HEK293 (cell line): ENCODE measurements around the gene PPP1R36.

Experiments
- CTCF ChIA-PET: fragments of 350-600 bp; formaldehyde crosslinking; extraction: SDS; loops from one replicate; lab custom pipeline; 2021; ENCODE audit warnings: antibody characterized with exemption; lab: Yijun Ruan, JAX
- POLR2A ChIA-PET: fragments of 300-600 bp; formaldehyde crosslinking; extraction: SDS; loops from one replicate; lab custom pipeline; 2020; ENCODE audit warnings: antibody characterized with exemption, inconsistent platforms; lab: Yijun Ruan, JAX
- H3K27ac ChIP-seq: fragments of 200-500 bp; sonication (Bioruptor generic); 2 replicates; pipeline ENCODE4 v1.5.1; 2014; ENCODE audit warnings: low read depth, low read length, control low read depth, inconsistent platforms; ENCODE audit errors: extremely low read depth
- H3K36me3 ChIP-seq, 2 experiments: fragments of 200-500 bp in 1 of 2; sonication (Bioruptor generic) in 1 of 2; 1 replicate in 1 of 2; 2 replicates in 1 of 2; pipeline ENCODE4 v1.5.1; 2014 to 2017; ENCODE audit warnings: inconsistent platforms in 2 of 2, low read length in 2 of 2; ENCODE audit not compliant: control insufficient read depth in 2 of 2, insufficient read depth in 1 of 2
- H3K4me1 ChIP-seq: fragments of 200-500 bp; sonication (Bioruptor generic); 2 replicates; pipeline ENCODE4 v1.5.1; 2014; ENCODE audit warnings: mild to moderate bottlenecking, low read length, inconsistent platforms; ENCODE audit not compliant: control insufficient read depth, insufficient read depth
- H3K4me3 ChIP-seq: 2 replicates; pipeline ENCODE4 v1.5.1; 2011; ENCODE audit warnings: low read depth, mild to moderate bottlenecking, control low read depth, low read length, moderate library complexity
- H3K9me3 ChIP-seq: fragments of 200-500 bp; sonication (Bioruptor generic); 2 replicates; pipeline ENCODE4 v1.5.1; 2014; ENCODE audit warnings: low read depth, low read length, inconsistent platforms; ENCODE audit not compliant: control insufficient read depth, insufficient read depth
- EGR2 ChIP-seq: fragments of 450-650 bp; formaldehyde crosslinking; IDR thresholded peaks from 2 replicates; pipeline ENCODE4 v1.5.1; 2016; ENCODE audit warnings: low read depth, missing biosample characterization, missing genetic modification characterization
- RBAK ChIP-seq: fragments of 450-650 bp; formaldehyde crosslinking; IDR thresholded peaks from 2 replicates; pipeline ENCODE4 v1.5.1; 2016; ENCODE audit warnings: missing biosample characterization, missing genetic modification characterization
- ZBTB1 ChIP-seq: fragments of 450-650 bp; formaldehyde crosslinking; IDR thresholded peaks from 2 replicates; pipeline ENCODE4 v1.5.1; 2016; ENCODE audit warnings: missing biosample characterization, missing genetic modification characterization
- ZNF10 ChIP-seq: fragments of 450-650 bp; formaldehyde crosslinking; IDR thresholded peaks from 2 replicates; pipeline ENCODE4 v1.5.1; 2017; ENCODE audit warnings: missing biosample characterization, missing genetic modification characterization
- ZNF48 ChIP-seq: fragments of 450-650 bp; formaldehyde crosslinking; IDR thresholded peaks from 2 replicates; pipeline ENCODE4 v1.5.1; 2016; ENCODE audit warnings: missing biosample characterization, missing genetic modification characterization
- ZNF529 ChIP-seq: fragments of 450-650 bp; formaldehyde crosslinking; IDR thresholded peaks from 2 replicates; pipeline ENCODE4 v1.5.1; 2017; ENCODE audit warnings: missing genetic modification characterization, missing biosample characterization; ENCODE audit not compliant: insufficient replicate concordance
- ZNF549 ChIP-seq: fragments of 450-650 bp; IDR thresholded peaks from 2 replicates; pipeline ENCODE4 v1.5.1; 2018; ENCODE audit warnings: missing biosample characterization, missing genetic modification characterization, mild to moderate bottlenecking, inconsistent platforms, moderate library complexity
- ZNF747 ChIP-seq: fragments of 450-650 bp; formaldehyde crosslinking; IDR thresholded peaks from 2 replicates; pipeline ENCODE4 v1.5.1; 2016; ENCODE audit warnings: missing biosample characterization, missing genetic modification characterization
- TF ChIP-seq, protein P1 (sequence below): fragments of 450-650 bp; formaldehyde crosslinking; conservative IDR thresholded peaks from 2 replicates; pipeline ENCODE4 v1.5.1; 2016; ENCODE audit warnings: low read depth, missing biosample characterization, missing genetic modification characterization
- TF ChIP-seq, protein P2 (sequence below): fragments of 450-650 bp; formaldehyde crosslinking; IDR thresholded peaks from 2 replicates; pipeline ENCODE4 v1.5.1; 2016; ENCODE audit warnings: missing biosample characterization, missing genetic modification characterization
- TF ChIP-seq, protein P3 (sequence below): fragments of 450-650 bp; IDR thresholded peaks from 2 replicates; pipeline ENCODE4 v1.5.1; 2018; ENCODE audit warnings: missing biosample characterization, mild to moderate bottlenecking, missing genetic modification characterization
- TF ChIP-seq, protein P4 (sequence below): fragments of 450-650 bp; formaldehyde crosslinking; IDR thresholded peaks from 2 replicates; pipeline ENCODE4 v1.5.1; 2017; ENCODE audit warnings: missing biosample characterization, missing genetic modification characterization
- TF ChIP-seq, protein P5 (sequence below): fragments of 450-650 bp; formaldehyde crosslinking; IDR thresholded peaks from 2 replicates; pipeline ENCODE4 v1.5.1; 2016; ENCODE audit warnings: missing biosample characterization, missing genetic modification characterization

Gene PPP1R36

DNA sequence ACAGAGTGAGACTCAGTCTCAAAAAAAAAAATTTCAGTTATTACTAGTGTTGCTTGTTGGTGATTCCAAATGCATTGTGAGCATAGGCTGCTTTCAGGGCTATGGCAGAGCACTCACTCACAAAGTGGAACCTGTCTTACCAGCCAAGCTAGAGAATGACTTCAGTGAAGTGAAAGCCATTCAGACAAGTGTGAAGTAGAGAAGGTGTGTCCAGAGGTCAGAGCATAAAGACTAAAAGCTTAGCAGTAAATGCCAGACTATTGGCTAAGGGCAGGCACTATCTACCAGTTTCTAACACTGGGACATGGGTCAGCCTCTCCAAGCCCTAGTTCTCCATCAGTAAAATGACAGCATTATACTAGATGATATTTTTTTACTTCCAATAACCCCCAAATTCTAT lies 12.7 kb downstream of the PPP1R36 start:
- no peaks in the 10 kb centered on the region; the same call in 1 of the 2 replicates for H3K4me1 ChIP-seq
- POLR2A ChIA-PET: no interaction called here
- CTCF ChIA-PET: interaction anchor here (1.6 kb wide), 1 partner anchor 75 kb away, joined by 6 read pairs; no protein-coding TSS in a partner anchor

More for the DNA sequence above, 12.7 kb downstream of the PPP1R36 start:
- Histone ChIP-seq H3K27ac (no peak overlapping the region), H3K36me3 (no peaks in the 10 kb centered on the region), H3K4me3 (no peak overlapping the region), H3K9me3 (no peaks in the 10 kb centered on the region)
- TF ChIP-seq, protein P1, sequence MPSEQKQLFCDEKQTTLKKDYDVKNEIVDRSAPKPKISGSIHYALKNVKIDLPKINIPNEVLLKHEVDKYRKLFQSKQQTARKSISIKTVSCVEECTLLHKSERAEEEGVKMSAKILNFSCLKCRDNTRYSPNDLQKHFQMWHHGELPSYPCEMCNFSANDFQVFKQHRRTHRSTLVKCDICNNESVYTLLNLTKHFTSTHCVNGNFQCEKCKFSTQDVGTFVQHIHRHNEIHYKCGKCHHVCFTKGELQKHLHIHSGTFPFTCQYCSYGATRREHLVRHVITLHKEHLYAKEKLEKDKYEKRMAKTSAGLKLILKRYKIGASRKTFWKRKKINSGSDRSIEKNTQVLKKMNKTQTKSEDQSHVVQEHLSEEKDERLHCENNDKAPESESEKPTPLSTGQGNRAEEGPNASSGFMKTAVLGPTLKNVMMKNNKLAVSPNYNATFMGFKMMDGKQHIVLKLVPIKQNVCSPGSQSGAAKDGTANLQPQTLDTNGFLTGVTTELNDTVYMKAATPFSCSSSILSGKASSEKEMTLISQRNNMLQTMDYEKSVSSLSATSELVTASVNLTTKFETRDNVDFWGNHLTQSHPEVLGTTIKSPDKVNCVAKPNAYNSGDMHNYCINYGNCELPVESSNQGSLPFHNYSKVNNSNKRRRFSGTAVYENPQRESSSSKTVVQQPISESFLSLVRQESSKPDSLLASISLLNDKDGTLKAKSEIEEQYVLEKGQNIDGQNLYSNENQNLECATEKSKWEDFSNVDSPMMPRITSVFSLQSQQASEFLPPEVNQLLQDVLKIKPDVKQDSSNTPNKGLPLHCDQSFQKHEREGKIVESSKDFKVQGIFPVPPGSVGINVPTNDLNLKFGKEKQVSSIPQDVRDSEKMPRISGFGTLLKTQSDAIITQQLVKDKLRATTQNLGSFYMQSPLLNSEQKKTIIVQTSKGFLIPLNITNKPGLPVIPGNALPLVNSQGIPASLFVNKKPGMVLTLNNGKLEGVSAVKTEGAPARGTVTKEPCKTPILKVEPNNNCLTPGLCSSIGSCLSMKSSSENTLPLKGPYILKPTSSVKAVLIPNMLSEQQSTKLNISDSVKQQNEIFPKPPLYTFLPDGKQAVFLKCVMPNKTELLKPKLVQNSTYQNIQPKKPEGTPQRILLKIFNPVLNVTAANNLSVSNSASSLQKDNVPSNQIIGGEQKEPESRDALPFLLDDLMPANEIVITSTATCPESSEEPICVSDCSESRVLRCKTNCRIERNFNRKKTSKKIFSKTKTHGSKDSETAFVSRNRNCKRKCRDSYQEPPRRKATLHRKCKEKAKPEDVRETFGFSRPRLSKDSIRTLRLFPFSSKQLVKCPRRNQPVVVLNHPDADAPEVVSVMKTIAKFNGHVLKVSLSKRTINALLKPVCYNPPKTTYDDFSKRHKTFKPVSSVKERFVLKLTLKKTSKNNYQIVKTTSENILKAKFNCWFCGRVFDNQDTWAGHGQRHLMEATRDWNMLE: no peak
- TF ChIP-seq, protein P2, sequence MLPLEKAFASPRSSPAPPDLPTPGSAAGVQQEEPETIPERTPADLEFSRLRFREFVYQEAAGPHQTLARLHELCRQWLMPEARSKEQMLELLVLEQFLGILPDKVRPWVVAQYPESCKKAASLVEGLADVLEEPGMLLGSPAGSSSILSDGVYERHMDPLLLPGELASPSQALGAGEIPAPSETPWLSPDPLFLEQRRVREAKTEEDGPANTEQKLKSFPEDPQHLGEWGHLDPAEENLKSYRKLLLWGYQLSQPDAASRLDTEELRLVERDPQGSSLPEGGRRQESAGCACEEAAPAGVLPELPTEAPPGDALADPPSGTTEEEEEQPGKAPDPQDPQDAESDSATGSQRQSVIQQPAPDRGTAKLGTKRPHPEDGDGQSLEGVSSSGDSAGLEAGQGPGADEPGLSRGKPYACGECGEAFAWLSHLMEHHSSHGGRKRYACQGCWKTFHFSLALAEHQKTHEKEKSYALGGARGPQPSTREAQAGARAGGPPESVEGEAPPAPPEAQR (tag by site-specific recombination): no peak
- TF ChIP-seq ZNF48 (tag by site-specific recombination) (no peak), ZNF529 (no peak), ZNF10 (tag by site-specific recombination) (no peak), ZBTB1 (tag by site-specific recombination) (no peak), ZNF747 (no peak), EGR2 (tag by site-specific recombination) (no peak), ZNF549 (tag by site-specific recombination) (no peak), RBAK (no peak)
- TF ChIP-seq, protein P3, sequence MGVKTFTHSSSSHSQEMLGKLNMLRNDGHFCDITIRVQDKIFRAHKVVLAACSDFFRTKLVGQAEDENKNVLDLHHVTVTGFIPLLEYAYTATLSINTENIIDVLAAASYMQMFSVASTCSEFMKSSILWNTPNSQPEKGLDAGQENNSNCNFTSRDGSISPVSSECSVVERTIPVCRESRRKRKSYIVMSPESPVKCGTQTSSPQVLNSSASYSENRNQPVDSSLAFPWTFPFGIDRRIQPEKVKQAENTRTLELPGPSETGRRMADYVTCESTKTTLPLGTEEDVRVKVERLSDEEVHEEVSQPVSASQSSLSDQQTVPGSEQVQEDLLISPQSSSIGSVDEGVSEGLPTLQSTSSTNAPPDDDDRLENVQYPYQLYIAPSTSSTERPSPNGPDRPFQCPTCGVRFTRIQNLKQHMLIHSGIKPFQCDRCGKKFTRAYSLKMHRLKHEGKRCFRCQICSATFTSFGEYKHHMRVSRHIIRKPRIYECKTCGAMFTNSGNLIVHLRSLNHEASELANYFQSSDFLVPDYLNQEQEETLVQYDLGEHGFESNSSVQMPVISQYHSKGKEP (tag by site-specific recombination): no peak
- TF ChIP-seq, protein P4, sequence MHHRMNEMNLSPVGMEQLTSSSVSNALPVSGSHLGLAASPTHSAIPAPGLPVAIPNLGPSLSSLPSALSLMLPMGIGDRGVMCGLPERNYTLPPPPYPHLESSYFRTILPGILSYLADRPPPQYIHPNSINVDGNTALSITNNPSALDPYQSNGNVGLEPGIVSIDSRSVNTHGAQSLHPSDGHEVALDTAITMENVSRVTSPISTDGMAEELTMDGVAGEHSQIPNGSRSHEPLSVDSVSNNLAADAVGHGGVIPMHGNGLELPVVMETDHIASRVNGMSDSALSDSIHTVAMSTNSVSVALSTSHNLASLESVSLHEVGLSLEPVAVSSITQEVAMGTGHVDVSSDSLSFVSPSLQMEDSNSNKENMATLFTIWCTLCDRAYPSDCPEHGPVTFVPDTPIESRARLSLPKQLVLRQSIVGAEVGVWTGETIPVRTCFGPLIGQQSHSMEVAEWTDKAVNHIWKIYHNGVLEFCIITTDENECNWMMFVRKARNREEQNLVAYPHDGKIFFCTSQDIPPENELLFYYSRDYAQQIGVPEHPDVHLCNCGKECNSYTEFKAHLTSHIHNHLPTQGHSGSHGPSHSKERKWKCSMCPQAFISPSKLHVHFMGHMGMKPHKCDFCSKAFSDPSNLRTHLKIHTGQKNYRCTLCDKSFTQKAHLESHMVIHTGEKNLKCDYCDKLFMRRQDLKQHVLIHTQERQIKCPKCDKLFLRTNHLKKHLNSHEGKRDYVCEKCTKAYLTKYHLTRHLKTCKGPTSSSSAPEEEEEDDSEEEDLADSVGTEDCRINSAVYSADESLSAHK (tag by site-specific recombination): no peak
- TF ChIP-seq, protein P5, sequence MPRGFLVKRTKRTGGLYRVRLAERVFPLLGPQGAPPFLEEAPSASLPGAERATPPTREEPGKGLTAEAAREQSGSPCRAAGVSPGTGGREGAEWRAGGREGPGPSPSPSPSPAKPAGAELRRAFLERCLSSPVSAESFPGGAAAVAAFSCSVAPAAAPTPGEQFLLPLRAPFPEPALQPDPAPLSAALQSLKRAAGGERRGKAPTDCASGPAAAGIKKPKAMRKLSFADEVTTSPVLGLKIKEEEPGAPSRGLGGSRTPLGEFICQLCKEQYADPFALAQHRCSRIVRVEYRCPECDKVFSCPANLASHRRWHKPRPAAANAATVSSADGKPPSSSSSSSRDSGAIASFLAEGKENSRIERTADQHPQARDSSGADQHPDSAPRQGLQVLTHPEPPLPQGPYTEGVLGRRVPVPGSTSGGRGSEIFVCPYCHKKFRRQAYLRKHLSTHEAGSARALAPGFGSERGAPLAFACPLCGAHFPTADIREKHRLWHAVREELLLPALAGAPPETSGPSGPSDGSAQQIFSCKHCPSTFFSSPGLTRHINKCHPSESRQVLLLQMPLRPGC (tag by site-specific recombination): no peak
